ENCODE measurements around the gene DTD1.
"Not testable (repeated sequence)": the region's sequence is repeated elsewhere in the genome, so short reads cannot be mapped to it uniquely, and the experiment has no call there.

The DTD1 gene

DNA sequence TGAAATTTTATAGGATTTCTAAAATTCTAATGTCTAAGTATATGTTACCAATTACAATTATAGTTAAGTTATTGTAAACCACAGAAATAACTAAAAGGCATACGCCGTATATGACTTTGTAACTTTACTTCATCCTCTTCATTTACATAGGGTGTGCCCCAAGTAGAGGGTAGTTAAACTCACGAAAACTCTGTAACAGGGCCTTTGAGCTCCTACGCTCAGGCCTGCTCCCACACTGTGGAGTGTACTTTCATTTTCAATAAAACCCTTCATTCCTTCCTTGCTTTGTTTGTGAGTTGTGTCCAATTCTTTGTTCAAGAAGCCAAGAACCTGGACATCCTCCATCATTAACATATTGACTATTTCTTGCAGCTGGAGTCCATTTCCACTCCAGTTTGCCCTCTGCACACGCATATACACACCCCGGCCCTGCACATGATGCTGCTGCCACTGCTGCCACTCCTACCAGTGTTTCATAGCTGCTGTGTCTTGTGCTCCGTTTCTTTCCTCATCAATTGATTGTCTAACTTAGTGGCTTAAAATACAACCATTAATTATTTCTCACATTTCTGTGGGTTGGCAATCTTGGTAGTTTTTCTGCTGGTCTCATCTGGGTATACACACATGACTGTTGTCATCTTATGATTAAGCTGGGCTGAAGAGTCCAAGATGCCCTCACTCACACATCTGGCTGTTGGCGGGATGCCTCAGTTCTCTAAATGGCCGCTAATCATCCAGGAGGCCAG is 192.7 kb downstream of the DTD1 start:
- Histone ChIP-seq H3K9me2 (replicated peaks; ENCODE audit: low read depth, low read length) (no peaks in the 10 kb centered on the region), H3F3A (ENCODE audit: low read depth) (no peaks in the 10 kb centered on the region), H4K20me1 (ENCODE audit: insufficient read depth, low read length, poor library complexity, severe bottlenecking) (no peaks in the 10 kb centered on the region), H3K4me3 (ENCODE audit: low read length, poor library complexity, severe bottlenecking) (no peak overlapping the region), H3K36me3 (ENCODE audit: insufficient read depth, low read length) (no peaks in the 10 kb centered on the region), H2AFZ (ENCODE audit: low read length) (no peak overlapping the region), H3K27me3 (ENCODE audit: insufficient read depth, low read length, poor library complexity, severe bottlenecking) (no peaks in the 10 kb centered on the region), H3K9ac (ENCODE audit: low read depth, low read length, poor library complexity, severe bottlenecking) (no peak overlapping the region), H3K9me3 (ENCODE audit: insufficient read depth, low read depth, low read length) (no peaks in the 10 kb centered on the region), H3K4me2 (ENCODE audit: low read depth, low read length, poor library complexity, severe bottlenecking) (no peak overlapping the region), H3K4me1 (ENCODE audit: insufficient read depth, low read length, poor library complexity, severe bottlenecking) (no peaks in the 10 kb centered on the region), H3K79me2 (ENCODE audit: insufficient read depth, low read length) (no peaks in the 10 kb centered on the region)
- TF ChIP-seq, protein P1, sequence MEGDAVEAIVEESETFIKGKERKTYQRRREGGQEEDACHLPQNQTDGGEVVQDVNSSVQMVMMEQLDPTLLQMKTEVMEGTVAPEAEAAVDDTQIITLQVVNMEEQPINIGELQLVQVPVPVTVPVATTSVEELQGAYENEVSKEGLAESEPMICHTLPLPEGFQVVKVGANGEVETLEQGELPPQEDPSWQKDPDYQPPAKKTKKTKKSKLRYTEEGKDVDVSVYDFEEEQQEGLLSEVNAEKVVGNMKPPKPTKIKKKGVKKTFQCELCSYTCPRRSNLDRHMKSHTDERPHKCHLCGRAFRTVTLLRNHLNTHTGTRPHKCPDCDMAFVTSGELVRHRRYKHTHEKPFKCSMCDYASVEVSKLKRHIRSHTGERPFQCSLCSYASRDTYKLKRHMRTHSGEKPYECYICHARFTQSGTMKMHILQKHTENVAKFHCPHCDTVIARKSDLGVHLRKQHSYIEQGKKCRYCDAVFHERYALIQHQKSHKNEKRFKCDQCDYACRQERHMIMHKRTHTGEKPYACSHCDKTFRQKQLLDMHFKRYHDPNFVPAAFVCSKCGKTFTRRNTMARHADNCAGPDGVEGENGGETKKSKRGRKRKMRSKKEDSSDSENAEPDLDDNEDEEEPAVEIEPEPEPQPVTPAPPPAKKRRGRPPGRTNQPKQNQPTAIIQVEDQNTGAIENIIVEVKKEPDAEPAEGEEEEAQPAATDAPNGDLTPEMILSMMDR (conservative IDR thresholded peaks at IDR 0.05; ENCODE audit: low read length), result no peak
- no peak for TF ChIP-seq EZH2phosphoT487 (IDR thresholded peaks at IDR 0.05; ENCODE audit: borderline replicate concordance)

- Histone ChIP-seq H3K9me3 (ENCODE audit: insufficient read depth, low read depth, low read length) (no peaks in the 10 kb centered on the region), H4K20me1 (ENCODE audit: insufficient read depth, low read length, poor library complexity, severe bottlenecking) (no peaks in the 10 kb centered on the region), H3K9ac (ENCODE audit: low read depth, low read length, poor library complexity, severe bottlenecking) (no peak overlapping the region), H3K4me2 (ENCODE audit: low read depth, low read length, poor library complexity, severe bottlenecking) (no peak overlapping the region), H3K27me3 (ENCODE audit: insufficient read depth, low read length, poor library complexity, severe bottlenecking) (no peaks in the 10 kb centered on the region), H3F3A (ENCODE audit: low read depth) (no peaks in the 10 kb centered on the region), H3K9me2 (replicated peaks; ENCODE audit: low read depth, low read length) (no peaks in the 10 kb centered on the region), H2AFZ (ENCODE audit: low read length) (no peak overlapping the region), H3K4me1 (ENCODE audit: insufficient read depth, low read length, poor library complexity, severe bottlenecking) (no peaks in the 10 kb centered on the region), H3K36me3 (ENCODE audit: insufficient read depth, low read length) (no peaks in the 10 kb centered on the region), H3K4me3 (ENCODE audit: low read length, poor library complexity, severe bottlenecking) (no peak overlapping the region), H3K79me2 (ENCODE audit: insufficient read depth, low read length) (no peaks in the 10 kb centered on the region)
- TF ChIP-seq, protein P1 (conservative IDR thresholded peaks at IDR 0.05; ENCODE audit: low read length), result no peak
- no peak for TF ChIP-seq EZH2phosphoT487 (IDR thresholded peaks at IDR 0.05; ENCODE audit: borderline replicate concordance)
Observed at GRCh38 chr20:18781509-18781908, 193.7 kb downstream of the DTD1 start.

DNA sequence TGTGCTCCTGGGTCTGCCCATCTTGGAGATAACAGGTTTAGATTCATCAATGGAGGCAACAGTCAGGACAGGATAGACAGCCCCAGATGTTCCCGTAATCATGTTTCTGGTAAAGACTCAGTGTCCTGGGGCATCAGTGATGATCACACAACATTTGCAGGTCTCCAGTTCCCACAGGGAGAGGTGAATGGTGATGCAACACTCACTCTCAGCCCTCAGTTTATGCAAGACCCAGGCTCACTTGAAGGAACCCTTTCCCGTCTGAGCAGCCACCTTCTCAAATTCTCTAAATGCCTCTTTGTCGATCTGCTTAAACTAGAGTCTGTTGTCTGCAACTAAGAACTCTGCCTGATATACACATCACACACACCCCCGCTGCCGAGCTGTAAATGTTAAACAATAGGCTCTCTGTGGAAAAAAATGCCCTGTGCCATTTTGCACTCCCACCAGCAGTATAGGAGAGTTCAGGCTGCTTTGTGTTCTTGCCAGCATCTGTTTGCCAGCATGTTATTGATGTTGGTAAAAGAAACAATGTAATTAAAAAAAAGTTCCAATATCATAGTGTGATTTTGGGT is 195.6 kb downstream of the DTD1 start:
- no peaks in the 10 kb centered on the region for H4K20me1 ChIP-seq (ENCODE audit: insufficient read depth, low read length, poor library complexity, severe bottlenecking)
- H3K9me3 ChIP-seq (ENCODE audit: insufficient read depth, low read depth, low read length), result no peaks in the 10 kb centered on the region
- H3K36me3 ChIP-seq (ENCODE audit: insufficient read depth, low read length), result no peaks in the 10 kb centered on the region
- no peak for TF ChIP-seq EZH2phosphoT487 (IDR thresholded peaks at IDR 0.05; ENCODE audit: borderline replicate concordance)
- TF ChIP-seq, protein P1 (conservative IDR thresholded peaks at IDR 0.05; ENCODE audit: low read length), result no peak
- no peak overlapping the region for H2AFZ ChIP-seq (ENCODE audit: low read length)
- no peaks in the 10 kb centered on the region for H3K27me3 ChIP-seq (ENCODE audit: insufficient read depth, low read length, poor library complexity, severe bottlenecking)
- H3K4me2 ChIP-seq (ENCODE audit: low read depth, low read length, poor library complexity, severe bottlenecking), result no peak overlapping the region
- H3F3A ChIP-seq (ENCODE audit: low read depth), result no peaks in the 10 kb centered on the region
- H3K79me2 ChIP-seq (ENCODE audit: insufficient read depth, low read length), result no peaks in the 10 kb centered on the region
- no peak overlapping the region for H3K9ac ChIP-seq (ENCODE audit: low read depth, low read length, poor library complexity, severe bottlenecking)
- H3K9me2 ChIP-seq (replicated peaks; ENCODE audit: low read depth, low read length), result no peaks in the 10 kb centered on the region
- H3K4me3 ChIP-seq (ENCODE audit: low read length, poor library complexity, severe bottlenecking), result no peak overlapping the region
- H3K4me1 ChIP-seq (ENCODE audit: insufficient read depth, low read length, poor library complexity, severe bottlenecking), result no peaks in the 10 kb centered on the region

- not testable (repeated sequence) for H3K9me3 ChIP-seq (ENCODE audit: insufficient read depth, low read depth, low read length); H3K4me3 ChIP-seq (ENCODE audit: low read length, poor library complexity, severe bottlenecking); H3K9me2 ChIP-seq (replicated peaks; ENCODE audit: low read depth, low read length); H4K20me1 ChIP-seq (ENCODE audit: insufficient read depth, low read length, poor library complexity, severe bottlenecking); H3F3A ChIP-seq (ENCODE audit: low read depth); H3K36me3 ChIP-seq (ENCODE audit: insufficient read depth, low read length); H3K9ac ChIP-seq (ENCODE audit: low read depth, low read length, poor library complexity, severe bottlenecking); H3K4me1 ChIP-seq (ENCODE audit: insufficient read depth, low read length, poor library complexity, severe bottlenecking); H3K4me2 ChIP-seq (ENCODE audit: low read depth, low read length, poor library complexity, severe bottlenecking); H3K79me2 ChIP-seq (ENCODE audit: insufficient read depth, low read length); H2AFZ ChIP-seq (ENCODE audit: low read length)
- peaks cover 21% of the 10 kb centered on the region for H3K27me3 ChIP-seq (ENCODE audit: insufficient read depth, low read length, poor library complexity, severe bottlenecking)
Observed at GRCh38 chr20:18787046-18787445, 199.2 kb downstream of the DTD1 start.

Measured in Loucy (cell line).